IMR-90 (cell line): ENCODE data around the gene KLC3. TPM values are rescaled to one million over a fixed set of nuclear protein-coding genes. Genes with fewer than 3 reads are reported as not detected.

Experiments
- ATAC-seq: fragments of 200-7000 bp; cut with Tn5 transposase; 2 replicates; pipeline ENCODE4 v1.9.1; 2020; ENCODE audit warnings: low read depth, mild to moderate bottlenecking, moderate library complexity
- BruUV-seq: library from RNA; stranded (reverse); fragments of 400-500 nt; replicated peaks from 2 replicates; lab custom pipeline; 2021; lab: Mats Ljungman, UMichigan
- CTCF ChIA-PET: fragments of 300-600 bp; formaldehyde crosslinking; extraction: SDS; loops from one replicate; lab custom pipeline; 2021; ENCODE audit warnings: antibody characterized with exemption; lab: Yijun Ruan, JAX
- POLR2A ChIA-PET: fragments of 300-600 bp; sonication (Branson Sonifier 250); formaldehyde crosslinking; loops from one replicate; lab custom pipeline; 2022; ENCODE audit warnings: antibody characterized with exemption; ENCODE audit not compliant: unreplicated experiment; lab: Charles Lee
- DNase-seq: peaks from one replicate; pipeline ENCODE4 v3.0.0; 2013
- H2AFZ ChIP-seq: replicated peaks from 2 replicates; pipeline ENCODE3; 2013; ENCODE audit warnings: low read length, mild to moderate bottlenecking; ENCODE audit not compliant: poor library complexity
- H2AK5ac ChIP-seq: 2 replicates; pipeline ENCODE4 v1.6.1; 2013; ENCODE audit warnings: low read depth, low read length, inconsistent platforms
- H2AK9ac ChIP-seq: replicated peaks from 2 replicates; pipeline ENCODE3; 2013; ENCODE audit warnings: mild to moderate bottlenecking, low read depth, low read length, moderate library complexity; ENCODE audit not compliant: poor library complexity
- H2BK120ac ChIP-seq: 2 replicates; pipeline ENCODE4 v1.6.1; 2013; ENCODE audit warnings: low read depth, low read length, inconsistent platforms
- H2BK15ac ChIP-seq: 3 replicates; pipeline ENCODE4 v1.6.1; 2013; ENCODE audit warnings: low read depth, low read length, inconsistent platforms
- H2BK20ac ChIP-seq: 2 replicates; pipeline ENCODE4 v1.6.1; 2013; ENCODE audit warnings: low read depth, mild to moderate bottlenecking, inconsistent platforms, low read length, moderate library complexity
- H2BK5ac ChIP-seq: 2 replicates; pipeline ENCODE4 v1.6.1; 2013; ENCODE audit warnings: mild to moderate bottlenecking, low read depth, low read length, inconsistent platforms; ENCODE audit not compliant: poor library complexity, severe bottlenecking
- H3K14ac ChIP-seq: replicated peaks from 2 replicates; pipeline ENCODE4 v1.6.1; 2013; ENCODE audit warnings: low read depth, low read length, inconsistent platforms
- H3K18ac ChIP-seq: 2 replicates; pipeline ENCODE4 v1.6.1; 2013; ENCODE audit warnings: low read depth, low read length, control low read depth
- H3K23ac ChIP-seq: 2 replicates; pipeline ENCODE4 v1.6.1; 2013; ENCODE audit warnings: low read depth, low read length, inconsistent platforms
- H3K27ac ChIP-seq: 2 replicates; pipeline ENCODE4 v1.5.1; 2013; ENCODE audit warnings: mild to moderate bottlenecking, control low read depth, low read length; ENCODE audit not compliant: insufficient read depth
- H3K27me3 ChIP-seq: 2 replicates; pipeline ENCODE4 v1.6.1; 2013; ENCODE audit warnings: low read length; ENCODE audit not compliant: control insufficient read depth, insufficient read depth
- H3K36me3 ChIP-seq: 2 replicates; pipeline ENCODE4 v1.6.1; 2013; ENCODE audit warnings: low read length, mixed read lengths; ENCODE audit not compliant: control insufficient read depth, insufficient read depth
- H3K4ac ChIP-seq: 2 replicates; pipeline ENCODE4 v1.6.1; 2013; ENCODE audit warnings: low read depth, low read length, inconsistent platforms
- H3K4me1 ChIP-seq: 2 replicates; pipeline ENCODE4 v1.6.1; 2013; ENCODE audit warnings: low read length, mixed read lengths; ENCODE audit not compliant: control insufficient read depth, insufficient read depth
- H3K4me2 ChIP-seq: 2 replicates; pipeline ENCODE4 v1.6.1; 2013; ENCODE audit warnings: low read depth, mild to moderate bottlenecking, control low read depth, low read length, moderate library complexity
- H3K4me3 ChIP-seq: 2 replicates; pipeline ENCODE4 v1.5.1; 2013; ENCODE audit warnings: low read depth, mild to moderate bottlenecking, control low read depth, low read length, moderate library complexity; ENCODE audit not compliant: insufficient read depth
- H3K56ac ChIP-seq: 2 replicates; pipeline ENCODE4 v1.6.1; 2013; ENCODE audit warnings: low read length, inconsistent platforms; ENCODE audit not compliant: insufficient read depth; ENCODE audit errors: extremely low read depth
- H3K79me1 ChIP-seq, 2 experiments: 2 replicates each; pipeline ENCODE4 v1.6.1; 2013; ENCODE audit warnings: low read length in 2 of 2, inconsistent platforms in 1 of 2, low read depth in 1 of 2
- H3K9ac ChIP-seq: 2 replicates; pipeline ENCODE4 v1.6.1; 2013; ENCODE audit warnings: low read depth, low read length, control low read depth
- H3K9me1 ChIP-seq: 2 replicates; pipeline ENCODE4 v1.6.1; 2013; ENCODE audit warnings: low read length, inconsistent platforms; ENCODE audit not compliant: insufficient read depth
- H3K9me3 ChIP-seq: 2 replicates; pipeline ENCODE4 v1.6.1; 2013; ENCODE audit warnings: low read length; ENCODE audit not compliant: control insufficient read depth, insufficient read depth
- H4K20me1 ChIP-seq: 2 replicates; pipeline ENCODE4 v1.6.1; 2013; ENCODE audit warnings: low read length, inconsistent platforms; ENCODE audit not compliant: insufficient read depth
- H4K5ac ChIP-seq: 2 replicates; pipeline ENCODE4 v1.6.1; 2013; ENCODE audit warnings: mild to moderate bottlenecking, low read depth, low read length, control low read depth
- H4K8ac ChIP-seq, 2 experiments: 2 replicates each; pipeline ENCODE4 v1.6.1; 2013; ENCODE audit warnings: low read depth in 2 of 2, low read length in 2 of 2, control low read depth in 1 of 2, inconsistent platforms in 1 of 2
- H4K91ac ChIP-seq: 2 replicates; pipeline ENCODE4 v1.6.1; 2013; ENCODE audit warnings: low read depth, low read length, inconsistent platforms; ENCODE audit not compliant: insufficient read depth
- FOS ChIP-seq: fragments of 150-350 bp; IDR thresholded peaks from 2 replicates; pipeline ENCODE4 v1.6.1; 2016; ENCODE audit warnings: low read depth, low read length
- MAFK ChIP-seq: IDR thresholded peaks from 2 replicates; pipeline ENCODE4 v1.6.1; 2012; ENCODE audit warnings: low read depth, low read length, improper control_type of control experiment
- MAZ ChIP-seq: IDR thresholded peaks from 2 replicates; pipeline ENCODE4 v1.6.1; 2012; ENCODE audit warnings: low read depth, mild to moderate bottlenecking, low read length, improper control_type of control experiment, moderate library complexity, borderline replicate concordance
- MXI1 ChIP-seq: IDR thresholded peaks from 2 replicates; pipeline ENCODE4 v1.6.1; 2012; ENCODE audit warnings: low read depth, mild to moderate bottlenecking, low read length, moderate library complexity, borderline replicate concordance
- NFE2L2 ChIP-seq: fragments of 150-350 bp; IDR thresholded peaks from 2 replicates; pipeline ENCODE4 v1.6.1; 2016; ENCODE audit warnings: low read depth, mild to moderate bottlenecking, low read length
- POLR2A ChIP-seq: IDR thresholded peaks from 2 replicates; pipeline ENCODE4 v1.6.1; 2012; ENCODE audit warnings: mild to moderate bottlenecking, low read depth, low read length
- RAD21 ChIP-seq: IDR thresholded peaks from 2 replicates; pipeline ENCODE4 v1.6.1; 2012; ENCODE audit warnings: low read length, improper control_type of control experiment
- RCOR1 ChIP-seq: IDR thresholded peaks from 2 replicates; pipeline ENCODE4 v1.6.1; 2012; ENCODE audit warnings: mild to moderate bottlenecking, low read length, improper control_type of control experiment; ENCODE audit not compliant: insufficient replicate concordance
- RFX5 ChIP-seq: IDR thresholded peaks from 2 replicates; pipeline ENCODE4 v1.8.0; 2012; ENCODE audit warnings: low read depth, mild to moderate bottlenecking, low read length, moderate library complexity
- SMC3 ChIP-seq: fragments of 150-350 bp; IDR thresholded peaks from 2 replicates; pipeline ENCODE4 v1.6.1; 2016; ENCODE audit warnings: low read depth, mild to moderate bottlenecking, antibody characterized with exemption, low read length, moderate library complexity
- WGBS, 2 experiments: methylation state at CpG; one replicate each; pipeline versions ENCODE4 v1.1.5 to v1.1.7; 2013; ENCODE audit warnings: missing lambda C conversion rate in 2 of 2; ENCODE audit not compliant: insufficient read length in 1 of 2; ENCODE audit errors: extremely low coverage in 2 of 2; 5-methylcytosine and 5-hydroxymethylcytosine counted together
- dilution Hi-C: fragments of 300-500 bp; cut with HindIII; formaldehyde crosslinking; loops from one replicate; pipeline ENCODE4 v1.14.3; 2018; ENCODE audit warnings: low sequenced_read_pairs; ENCODE audit not compliant: unreplicated experiment
- in situ Hi-C: fragments of 300-500 bp; cut with MboI; formaldehyde crosslinking; loops from 3 replicates; pipeline ENCODE4 v1.14.3; 2019; ENCODE audit warnings: low sequenced_read_pairs, inconsistent platforms, mixed read lengths
- intact Hi-C: fragments of 100-400 bp; cut with micrococcal nuclease; formaldehyde crosslinking; loops from 2 replicates; pipeline ENCODE4 v1.10.0; 2022
- polyA plus RNA-seq, 3 experiments: library from polyadenylated mRNA; depleted of rRNA; stranded (reverse); fragments of >200 nt; gene quantifications; 2 replicates each; pipeline ENCODE4 v1.2.3, GENCODE V29; 2012; ENCODE audit warnings: low replicate concordance in 1 of 3
- total RNA-seq: library from RNA; depleted of rRNA; stranded (reverse); fragments of >200 nt; gene quantifications from 2 replicates; pipeline ENCODE4 v1.2.3, GENCODE V29; 2012
- TF ChIP-seq, protein P1 (sequence below): fragments of 150-350 bp; IDR thresholded peaks from 2 replicates; pipeline ENCODE4 v1.6.1; 2017; ENCODE audit warnings: mild to moderate bottlenecking, antibody characterized with exemption, low read length, low read depth

Gene KLC3
- total and polyA plus RNA-seq, 2 of the 4 experiments (the other 2 are of a cell fraction): 0.14 to 0.18 TPM

DNA sequence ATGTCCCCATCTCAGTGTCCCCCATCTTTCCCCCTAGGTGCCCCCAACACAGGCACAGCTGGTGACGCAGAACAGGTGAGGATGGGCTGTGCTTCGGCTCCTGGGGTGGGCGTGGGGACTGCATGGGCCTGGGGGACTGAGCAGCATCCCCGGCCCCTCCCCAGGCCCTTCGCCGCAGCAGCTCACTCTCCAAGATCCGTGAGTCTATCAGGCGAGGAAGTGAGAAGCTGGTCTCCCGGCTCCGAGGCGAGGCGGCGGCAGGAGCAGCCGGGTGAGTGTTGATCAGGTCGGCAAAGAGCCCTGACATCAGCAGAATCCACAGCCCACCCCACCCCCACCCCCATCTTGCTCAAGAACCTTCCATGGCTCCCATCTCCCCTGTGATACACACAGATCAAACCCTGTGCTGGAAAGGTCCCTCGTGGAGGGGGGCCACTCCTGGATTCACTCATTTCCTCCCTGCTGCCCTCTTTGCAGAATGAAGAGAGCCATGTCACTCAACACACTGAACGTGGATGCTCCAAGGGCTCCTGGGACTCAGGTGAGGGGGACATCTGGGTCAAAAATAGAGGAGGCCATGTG lies 10.0 kb downstream of the KLC3 start:
- Histone ChIP-seq H2BK5ac (no peak overlapping the region), H2BK15ac (no peak overlapping the region), H3K36me3 (peaks cover 37% of the 10 kb centered on the region), H4K5ac (no peak overlapping the region), H4K20me1 (peaks cover 15% of the 10 kb centered on the region), H2AK9ac (no peak overlapping the region), H3K56ac (no peak overlapping the region), H3K14ac (no peak overlapping the region), H2AFZ (no peak overlapping the region), H2BK20ac (no peak overlapping the region), H3K9me3 (no peaks in the 10 kb centered on the region), H3K4me2 (no peak overlapping the region), H3K79me1 (0 out of 4 replicates have a peak, but pooled peaks cover 0 to 10% of the 10 kb centered on the region in 2 experiments), H3K18ac (no peak overlapping the region), H4K8ac (no peak overlapping the region), H3K9me1 (peaks cover 2% of the 10 kb centered on the region; the same call in 1 of the 2 replicates), H4K91ac (no peak overlapping the region), H3K4ac (no peak overlapping the region), H3K23ac (no peak overlapping the region), H3K27ac (no peak overlapping the region), H3K4me1 (no peaks in the 10 kb centered on the region), H2AK5ac (no peak overlapping the region), H2BK120ac (no peak overlapping the region), H3K4me3 (no peak overlapping the region), H3K27me3 (peaks cover 2% of the 10 kb centered on the region; the same call in 1 of the 2 replicates), H3K9ac (no peak overlapping the region)
- ChIA-PET CTCF (no interaction called here), POLR2A (no interaction called here)
- in situ Hi-C loops (no loop called here), dilution Hi-C loops (no loop called here), intact Hi-C loops (no loop called here)
- no peak for ATAC-seq
- no TSS peak for BruUV-seq
- WGBS, 2 experiments: 93% methylated on average over 3 of the region's 17 CpGs; no CpG with 5 or more reads in 1 of the 2 experiments
- no peak for DNase-seq
- TF ChIP-seq RFX5: no peak
- TF ChIP-seq FOS: no peak
- TF ChIP-seq MAFK: no peak
- TF ChIP-seq POLR2A: no peak
- TF ChIP-seq MXI1: no peak
- no peak for TF ChIP-seq MAZ
- no peak for TF ChIP-seq NFE2L2
- TF ChIP-seq RCOR1: no peak
- no peak for TF ChIP-seq SMC3
- TF ChIP-seq RAD21: no peak
- TF ChIP-seq, protein P1, sequence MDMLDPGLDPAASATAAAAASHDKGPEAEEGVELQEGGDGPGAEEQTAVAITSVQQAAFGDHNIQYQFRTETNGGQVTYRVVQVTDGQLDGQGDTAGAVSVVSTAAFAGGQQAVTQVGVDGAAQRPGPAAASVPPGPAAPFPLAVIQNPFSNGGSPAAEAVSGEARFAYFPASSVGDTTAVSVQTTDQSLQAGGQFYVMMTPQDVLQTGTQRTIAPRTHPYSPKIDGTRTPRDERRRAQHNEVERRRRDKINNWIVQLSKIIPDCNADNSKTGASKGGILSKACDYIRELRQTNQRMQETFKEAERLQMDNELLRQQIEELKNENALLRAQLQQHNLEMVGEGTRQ: no peak
